ENCODE measurements around the gene TLE2. TPM values are rescaled to one million over a fixed set of nuclear protein-coding genes. Genes with fewer than 3 reads are reported as not detected.

Gene TLE2
- total RNA-seq, 4 donors from 2014 or later: 5.4 to 22.7 (median 7.6) TPM

- intact Hi-C loops (cut with DNase I): no loop called here
- H3K27ac ChIP-seq: peak overlapping the region in 2 of 4 donors; percentile 99 to 100
- 90 to 100% methylated on average over 2 to 6 of the region's 7 CpGs for WGBS, 2 donors
- no peak overlapping the region for H3K4me3 ChIP-seq
- TF ChIP-seq POLR2A (IDR thresholded peaks at IDR 0.05): no peak
- TF ChIP-seq, protein P1, sequence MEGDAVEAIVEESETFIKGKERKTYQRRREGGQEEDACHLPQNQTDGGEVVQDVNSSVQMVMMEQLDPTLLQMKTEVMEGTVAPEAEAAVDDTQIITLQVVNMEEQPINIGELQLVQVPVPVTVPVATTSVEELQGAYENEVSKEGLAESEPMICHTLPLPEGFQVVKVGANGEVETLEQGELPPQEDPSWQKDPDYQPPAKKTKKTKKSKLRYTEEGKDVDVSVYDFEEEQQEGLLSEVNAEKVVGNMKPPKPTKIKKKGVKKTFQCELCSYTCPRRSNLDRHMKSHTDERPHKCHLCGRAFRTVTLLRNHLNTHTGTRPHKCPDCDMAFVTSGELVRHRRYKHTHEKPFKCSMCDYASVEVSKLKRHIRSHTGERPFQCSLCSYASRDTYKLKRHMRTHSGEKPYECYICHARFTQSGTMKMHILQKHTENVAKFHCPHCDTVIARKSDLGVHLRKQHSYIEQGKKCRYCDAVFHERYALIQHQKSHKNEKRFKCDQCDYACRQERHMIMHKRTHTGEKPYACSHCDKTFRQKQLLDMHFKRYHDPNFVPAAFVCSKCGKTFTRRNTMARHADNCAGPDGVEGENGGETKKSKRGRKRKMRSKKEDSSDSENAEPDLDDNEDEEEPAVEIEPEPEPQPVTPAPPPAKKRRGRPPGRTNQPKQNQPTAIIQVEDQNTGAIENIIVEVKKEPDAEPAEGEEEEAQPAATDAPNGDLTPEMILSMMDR (IDR thresholded peaks at IDR 0.05): no peak
- peaks cover 0 to 12% (median under 1%) of the 10 kb centered on the region in 3 donors for H3K36me3 ChIP-seq
- no peaks in the 10 kb centered on the region for H3K9me3 ChIP-seq
- H3K4me1 ChIP-seq: peaks cover 17 to 50% (median 28%) of the 10 kb centered on the region in 3 donors
- no peak for DNase-seq
- H3K27me3 ChIP-seq: no peaks in the 10 kb centered on the region
Observed at GRCh38 chr19:3064011-3064330, 34.9 kb upstream of the TLE2 start.

DNA sequence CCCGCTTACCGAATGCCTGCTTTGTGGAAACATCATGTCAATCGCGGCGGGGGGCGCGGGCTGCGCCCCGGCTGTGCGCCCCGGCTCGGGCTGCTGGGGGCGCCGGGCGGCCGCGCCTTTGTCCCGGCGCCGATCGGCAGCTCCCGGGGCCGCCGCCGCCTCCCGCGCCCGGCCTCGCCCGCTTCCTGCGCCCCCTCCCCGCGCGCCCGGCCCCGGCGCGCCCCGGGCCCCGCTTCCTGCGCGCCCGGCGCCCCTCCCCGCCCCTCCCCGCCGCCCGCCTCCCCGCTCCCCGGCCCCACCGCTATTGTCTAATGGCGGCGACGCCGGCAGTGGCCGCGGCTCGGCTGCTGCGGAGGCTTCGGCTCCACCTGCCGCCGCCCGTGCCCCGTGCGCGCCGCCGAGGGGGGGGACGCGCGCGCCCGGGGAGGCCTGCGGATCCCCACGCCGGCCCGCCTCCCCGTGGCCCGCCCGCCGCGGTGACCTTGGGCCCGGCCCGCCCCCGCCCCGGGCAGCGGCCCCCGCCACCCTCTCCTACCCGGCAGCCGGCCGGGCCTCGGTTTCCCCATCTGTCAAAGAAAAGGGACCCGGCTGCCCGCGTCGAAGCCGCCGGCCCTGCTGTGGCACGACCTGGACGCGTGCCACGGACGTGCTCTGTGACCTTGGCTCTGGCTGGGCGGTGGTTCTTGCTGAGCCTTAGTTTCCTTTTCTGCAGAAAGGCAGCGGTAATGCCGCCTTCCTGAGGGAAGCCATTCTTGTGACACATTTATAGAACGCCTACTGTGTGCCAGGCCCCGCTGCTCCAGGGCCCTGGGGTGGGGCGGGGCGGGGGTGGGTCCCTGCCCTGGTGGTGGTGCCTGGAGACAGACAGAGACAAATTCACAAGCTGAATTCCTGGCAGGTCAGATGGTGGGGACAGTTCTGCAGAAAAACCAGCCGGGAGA is 33.4 kb upstream of the TLE2 start, which contains the start of gene TLE5:
TSS of gene TLE5 (minus strand) at position 331 of the 941 bp plus-strand sequence. CDS start at position 36, 295 bp downstream.
- no peaks in the 10 kb centered on the region for H3K27me3 ChIP-seq
- H3K4me1 ChIP-seq: peaks cover 33 to 66% (median 43%) of the 10 kb centered on the region in 3 donors
- intact Hi-C loops (cut with DNase I): no loop called here
- no peaks in the 10 kb centered on the region for H3K9me3 ChIP-seq
- DNase-seq: no peak
- peak within 1 kb of the TSS; percentile 96 to 100 (median 99) for H3K27ac ChIP-seq
- H3K4me3 ChIP-seq: peak within 1 kb of the TSS; percentile 74 to 96 (median 89)
- WGBS, 2 donors: 0% methylated on average over 1 of the region's 111 CpGs
- peak in 1 of 4 donors; percentile 43 for TF ChIP-seq POLR2A (IDR thresholded peaks at IDR 0.05)
- TF ChIP-seq, protein P1 (IDR thresholded peaks at IDR 0.05): no peak
- H3K36me3 ChIP-seq: peaks cover 5 to 27% (median 6%) of the 10 kb centered on the region in 3 donors

DNA sequence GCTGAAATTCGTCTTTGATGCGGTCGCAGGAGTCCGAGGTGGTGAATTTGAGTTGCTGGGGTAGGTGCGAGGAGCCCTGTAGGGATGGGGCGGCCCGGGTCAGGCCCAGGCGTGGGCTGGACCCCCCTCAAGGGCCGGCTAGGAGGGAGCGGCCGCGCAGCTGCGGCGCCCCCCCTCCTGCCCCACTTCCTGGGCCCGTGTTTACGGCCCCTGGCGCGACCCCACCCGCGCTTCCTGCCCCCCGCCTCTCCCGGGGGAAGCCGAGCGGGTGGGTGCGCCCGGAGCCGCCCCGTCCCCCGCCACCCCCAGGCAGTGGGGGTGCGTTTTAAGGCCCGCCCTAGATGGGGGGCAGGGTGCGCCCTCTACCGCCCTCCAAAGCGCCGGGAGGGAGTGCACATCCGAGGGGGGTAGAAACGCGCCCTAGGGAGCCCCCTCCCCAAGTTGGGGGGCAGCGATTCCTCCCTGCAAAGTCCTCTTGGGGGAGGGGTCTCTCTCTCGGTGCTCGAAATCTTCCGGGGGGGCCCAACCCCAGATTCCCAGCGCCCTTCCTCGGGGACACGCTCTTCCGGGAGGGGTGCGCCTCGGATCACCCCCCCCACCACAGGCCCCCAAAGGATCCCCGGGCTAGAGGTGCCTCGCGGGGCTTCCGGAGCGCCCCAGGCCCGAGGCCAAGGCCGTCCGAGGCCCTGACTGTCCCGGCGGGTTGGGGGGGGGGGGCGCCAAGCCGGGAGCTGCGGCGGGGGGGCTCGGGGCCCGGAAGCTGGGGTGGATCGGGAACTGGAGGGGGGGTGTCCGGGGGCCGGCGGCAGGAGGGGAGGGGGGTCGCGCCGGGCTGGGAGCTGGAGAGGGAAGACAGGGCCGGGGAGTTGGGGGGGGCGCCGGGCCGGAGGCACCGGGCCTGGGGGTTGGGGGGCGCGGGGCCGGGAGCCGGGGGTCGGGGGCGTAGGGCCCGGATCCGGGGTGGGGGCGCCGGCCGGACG is 32.4 kb upstream of the TLE2 start:
- WGBS, 2 donors: 6 to 19% methylated on average over 4 to 15 of the region's 88 CpGs
- Histone ChIP-seq H3K4me3 (peak overlapping the region; percentile 74 to 96 (median 89)), H3K27ac (peak overlapping the region; percentile 96 to 100 (median 99)), H3K27me3 (no peaks in the 10 kb centered on the region), H3K36me3 (peaks cover 5 to 37% (median 6%) of the 10 kb centered on the region in 3 donors), H3K9me3 (no peaks in the 10 kb centered on the region), H3K4me1 (peaks cover 42 to 75% (median 53%) of the 10 kb centered on the region in 3 donors)
- intact Hi-C loops (cut with DNase I): no loop called here
- DNase-seq: no peak
- TF ChIP-seq POLR2A (IDR thresholded peaks at IDR 0.05): peak in 1 of 4 donors; percentile 49
- TF ChIP-seq, protein P1 (IDR thresholded peaks at IDR 0.05): peak in 5 of 6 experiments; percentile 16 to 28 (median 26)

DNA sequence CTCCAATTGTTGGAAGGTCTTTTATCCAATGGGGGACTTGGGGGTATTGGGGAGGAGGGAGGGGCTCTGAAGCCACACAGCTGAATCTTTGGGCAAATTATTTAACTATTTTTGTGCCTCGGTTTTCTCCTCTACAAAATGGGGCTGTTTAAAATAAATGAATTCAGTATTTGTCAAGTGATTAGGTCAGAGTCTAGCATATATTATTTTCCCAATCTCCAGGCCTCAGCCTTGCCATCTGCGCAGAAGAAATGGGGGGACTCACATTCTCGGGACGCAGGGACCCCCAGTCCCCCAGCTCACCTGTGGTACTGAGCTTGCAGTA is 31.7 kb upstream of the TLE2 start:
- H3K27ac ChIP-seq: peak overlapping the region; percentile 96 to 100 (median 99)
- H3K4me3 ChIP-seq: peak overlapping the region; percentile 74 to 96 (median 89)
- peaks cover 49 to 80% (median 58%) of the 10 kb centered on the region in 3 donors for H3K4me1 ChIP-seq
- intact Hi-C loops (cut with DNase I): no loop called here
- TF ChIP-seq, protein P1 (IDR thresholded peaks at IDR 0.05): no peak
- TF ChIP-seq POLR2A (IDR thresholded peaks at IDR 0.05): no peak
- H3K36me3 ChIP-seq: peaks cover 5 to 43% (median 6%) of the 10 kb centered on the region in 3 donors
- 8 to 15% methylated on average over 3 to 4 of the region's 4 CpGs for WGBS, 2 donors
- no peak for DNase-seq
- H3K27me3 ChIP-seq: no peaks in the 10 kb centered on the region
- no peaks in the 10 kb centered on the region for H3K9me3 ChIP-seq
